ENCODE results near the gene RAB18.
"Not testable (repeated sequence)": the region's sequence is repeated elsewhere in the genome, so short reads cannot be mapped to it uniquely, and the experiment has no call there.

RAB18 gene

DNA sequence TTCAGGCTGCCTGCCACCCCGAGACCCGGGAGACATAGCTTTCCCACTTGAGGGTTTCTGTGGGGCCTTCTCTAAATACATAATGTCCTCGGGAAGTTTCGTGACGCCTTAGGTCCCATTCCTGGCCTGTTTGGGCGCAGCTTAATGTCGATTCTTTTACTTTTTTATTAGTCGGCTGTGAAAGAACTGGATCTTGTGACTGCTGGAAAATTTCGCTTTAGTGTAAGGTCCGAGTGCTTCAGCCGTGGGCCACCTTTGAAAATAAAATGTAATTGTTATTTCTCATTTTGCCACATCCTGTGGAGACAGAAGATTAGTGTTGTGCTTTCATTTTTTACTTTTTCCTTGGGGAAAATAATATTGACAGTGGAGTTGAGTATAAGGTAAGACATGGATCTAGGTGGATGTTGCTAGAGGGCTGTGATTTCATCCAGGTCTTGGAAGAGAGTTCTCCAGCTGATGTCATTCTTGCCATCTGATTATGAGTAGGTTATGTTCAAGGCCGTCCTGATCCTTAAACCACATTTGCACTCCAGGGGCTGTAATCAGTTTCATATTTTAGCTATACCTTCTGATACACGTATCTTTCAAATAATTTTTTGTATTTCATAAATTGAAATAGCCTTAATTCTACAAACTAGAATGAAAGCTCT, 830 bp downstream of the RAB18 start:
- DNase-seq (ENCODE audit: low read depth) = no peak

DNA sequence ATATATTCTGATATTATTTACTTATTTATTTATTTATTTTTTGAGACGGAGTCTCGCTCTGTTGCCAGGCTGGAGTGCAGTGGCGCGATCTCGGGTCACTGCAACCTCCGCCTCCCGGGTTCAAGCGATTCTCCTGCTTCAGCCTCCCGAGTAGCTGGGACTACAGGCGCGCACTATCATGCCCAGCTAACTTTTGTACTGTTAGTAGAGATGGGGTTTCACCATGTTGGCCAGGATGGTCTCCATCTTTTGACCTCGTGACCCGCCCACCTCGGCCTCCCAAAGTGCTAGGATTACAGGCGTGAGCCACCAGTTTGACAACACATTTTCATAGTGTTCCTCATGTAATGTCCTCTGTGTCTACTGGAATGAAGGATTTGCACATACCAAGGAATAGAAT, 1.4 kb downstream of the RAB18 start:
- not testable (repeated sequence) for DNase-seq (ENCODE audit: low read depth)

DNA sequence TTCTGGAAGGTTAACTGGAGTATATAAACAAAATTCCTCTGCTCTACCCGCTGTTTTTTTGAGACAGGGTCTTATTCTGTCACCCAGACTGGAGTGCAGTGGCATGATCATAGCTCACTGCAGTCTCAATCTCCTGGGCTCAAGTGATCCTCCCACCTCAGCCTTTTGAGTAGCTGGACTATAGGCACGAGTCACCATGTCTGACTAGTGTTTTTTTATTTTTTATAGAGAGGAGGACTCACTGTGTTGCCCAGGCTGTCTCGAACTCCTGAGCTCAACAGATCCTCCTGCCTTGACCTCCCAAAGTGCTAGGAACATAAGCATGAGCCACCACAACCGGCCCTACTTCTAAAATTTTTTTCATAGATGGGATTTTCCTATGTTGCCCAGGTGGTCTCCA, 2.2 kb downstream of the RAB18 start:
- DNase-seq (ENCODE audit: low read depth) = no peak

DNA sequence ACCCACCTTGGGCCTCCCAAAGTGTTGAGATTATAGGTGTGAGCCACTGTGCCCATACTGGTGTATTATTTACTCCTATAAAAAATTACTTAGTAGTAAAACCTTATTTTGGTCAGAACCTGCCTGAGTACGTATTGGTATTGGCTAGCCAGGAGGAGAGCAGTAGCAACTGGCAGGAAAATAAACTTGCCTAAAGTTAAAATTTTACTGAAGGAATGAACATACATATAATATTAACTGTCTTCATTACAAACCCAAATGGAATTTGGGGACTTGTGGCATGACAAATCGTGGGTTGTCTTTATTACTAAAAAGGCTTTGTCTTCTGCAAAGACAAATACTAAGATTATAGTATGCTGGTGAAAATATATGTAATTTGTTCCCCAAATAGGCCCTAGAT, 8.4 kb downstream of the RAB18 start:
- no peak for DNase-seq (ENCODE audit: low read depth)

DNA sequence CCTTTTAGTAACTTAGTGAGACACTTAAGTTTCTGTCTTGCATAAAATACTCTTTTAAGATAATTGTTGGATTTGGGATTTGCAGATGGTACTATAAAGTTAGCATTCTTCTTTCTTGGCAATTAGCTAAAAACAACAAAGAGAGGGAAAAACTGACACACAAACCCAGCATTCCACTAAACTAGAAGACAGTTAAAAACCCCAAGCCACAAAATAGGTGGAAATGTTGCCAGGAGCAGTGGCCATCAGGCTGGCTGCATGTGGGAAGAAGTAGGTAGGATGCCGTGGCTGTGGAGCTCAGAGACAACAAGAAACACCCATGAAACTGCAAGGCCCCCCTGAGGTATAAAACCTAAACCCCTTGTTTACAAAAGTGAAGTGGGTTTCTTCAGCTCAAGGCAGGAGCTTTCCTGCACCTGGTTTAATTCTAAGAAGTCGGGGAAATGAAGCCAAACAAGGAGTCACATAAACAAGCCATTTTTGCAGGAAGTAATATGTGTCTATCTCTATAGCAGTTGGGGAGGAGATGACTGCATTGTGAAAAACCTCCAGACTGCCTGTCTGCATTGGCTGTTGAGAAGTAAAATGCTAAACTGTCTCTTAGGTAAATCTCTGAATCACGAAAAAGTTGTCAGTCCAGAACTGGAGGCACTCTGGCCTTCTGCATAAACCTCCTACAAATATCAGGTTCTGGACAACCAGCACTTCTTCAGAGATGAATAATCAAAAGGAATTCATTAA, 9.5 kb downstream of the RAB18 start:
- no peak for DNase-seq (ENCODE audit: low read depth)

DNA sequence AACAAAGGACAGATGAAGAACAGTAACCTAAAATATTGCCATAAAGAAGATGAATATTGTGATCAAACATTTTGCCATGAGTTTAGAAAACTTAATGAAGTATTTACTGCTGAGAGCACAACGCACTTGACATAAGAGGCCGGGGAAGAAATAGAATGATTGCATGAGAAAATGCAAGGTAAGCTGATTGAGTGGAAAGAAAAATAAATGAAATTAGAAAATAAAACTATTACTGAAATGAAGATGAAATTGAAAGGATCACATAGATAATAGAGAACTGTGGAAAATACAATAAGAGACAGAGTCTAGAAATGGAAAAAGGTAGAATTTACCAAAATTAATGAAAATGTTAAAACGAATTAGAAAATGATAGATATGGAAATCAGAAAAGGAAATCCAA, 10.1 kb downstream of the RAB18 start:
- DNase-seq (ENCODE audit: low read depth) = no peak

DNA sequence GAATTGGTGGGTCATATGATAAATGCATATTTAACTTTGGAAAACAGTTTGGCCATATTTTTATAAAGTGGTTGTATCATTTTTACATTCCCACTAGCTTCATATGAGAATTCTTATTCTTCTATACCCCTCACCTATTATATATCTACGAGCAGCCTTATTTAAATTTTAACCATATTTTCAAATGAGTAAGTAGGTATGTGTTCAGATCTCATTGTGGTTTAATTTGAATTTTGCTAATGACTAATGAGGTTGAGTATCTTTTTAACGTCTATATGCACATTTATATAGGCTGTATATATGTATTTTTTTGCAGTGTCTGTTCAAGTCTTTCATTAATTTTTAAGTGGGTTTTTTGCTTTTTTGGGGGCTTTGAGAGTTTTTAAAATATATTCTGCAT, 14.2 kb downstream of the RAB18 start:
- DNase-seq (ENCODE audit: low read depth) = no peak

DNA sequence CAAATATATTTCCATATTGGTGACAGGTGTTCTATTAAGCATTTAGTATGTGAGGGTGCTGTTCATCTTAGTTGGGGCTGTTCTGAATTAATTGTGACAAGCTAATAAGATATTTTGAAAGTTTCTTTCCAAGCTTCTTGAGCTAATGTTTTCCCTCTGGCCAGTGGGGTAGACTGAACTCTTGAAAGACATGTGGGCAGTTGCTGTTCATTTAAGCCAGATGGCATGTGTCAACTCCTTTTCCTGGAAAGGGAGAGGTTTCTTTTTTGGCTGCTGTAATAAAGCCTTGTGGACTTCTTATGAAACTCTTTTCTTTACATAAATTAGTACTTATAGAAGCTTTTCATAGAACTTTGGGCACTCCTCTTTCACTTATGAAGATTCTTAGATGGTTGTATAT, 21.7 kb downstream of the RAB18 start:
- DNase-seq (ENCODE audit: low read depth) = no peak

DNA sequence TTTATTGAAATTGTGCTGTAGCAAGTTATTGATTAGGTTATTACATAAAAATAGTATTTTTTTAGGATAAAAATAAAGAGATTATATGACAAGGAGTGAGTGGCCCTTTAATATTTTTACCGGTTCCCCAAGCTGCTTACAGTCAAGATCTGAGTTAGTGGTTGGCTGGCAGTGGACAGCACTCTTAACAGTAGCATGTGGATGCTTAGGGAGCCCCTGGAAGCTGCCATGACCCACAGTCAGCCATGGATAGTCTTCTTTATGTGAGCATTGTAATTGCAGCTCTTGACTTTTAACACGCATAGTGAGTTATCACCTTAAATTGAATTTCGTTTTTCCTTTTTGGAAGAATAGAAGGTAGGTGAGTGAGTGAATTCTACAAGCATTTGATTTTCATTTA, 22.1 kb downstream of the RAB18 start:
- DNase-seq (ENCODE audit: low read depth) = no peak

DNA sequence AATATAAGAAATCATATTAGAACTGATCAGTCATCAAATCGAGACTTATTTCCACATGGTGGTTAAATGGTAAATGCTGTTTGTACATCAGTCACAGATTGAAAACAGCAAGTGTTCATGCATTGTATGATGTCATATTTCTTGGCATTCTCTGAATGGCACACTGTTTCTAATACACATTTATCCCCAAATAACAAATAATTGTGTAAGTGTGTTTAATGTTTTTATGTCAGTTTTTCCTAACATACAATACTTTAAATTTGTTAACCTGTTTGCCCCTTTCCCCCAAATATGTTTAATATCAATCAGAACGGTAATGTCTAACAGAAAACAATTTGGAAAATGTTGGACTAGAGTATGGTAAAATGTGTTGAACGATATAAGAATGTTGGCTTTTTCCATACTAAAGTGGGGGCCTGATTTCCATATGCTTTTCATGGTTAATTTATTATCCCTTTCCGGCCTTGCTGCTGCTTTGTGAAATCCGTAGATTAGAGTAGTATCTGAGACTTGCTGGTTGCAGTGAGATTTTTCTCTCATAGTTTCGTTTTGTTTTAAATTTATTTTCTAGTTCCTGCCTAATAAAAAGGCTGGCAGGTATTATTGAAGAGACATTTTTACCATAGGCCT, 23.7 kb downstream of the RAB18 start:
- DNase-seq (ENCODE audit: low read depth) = no peak

DNA sequence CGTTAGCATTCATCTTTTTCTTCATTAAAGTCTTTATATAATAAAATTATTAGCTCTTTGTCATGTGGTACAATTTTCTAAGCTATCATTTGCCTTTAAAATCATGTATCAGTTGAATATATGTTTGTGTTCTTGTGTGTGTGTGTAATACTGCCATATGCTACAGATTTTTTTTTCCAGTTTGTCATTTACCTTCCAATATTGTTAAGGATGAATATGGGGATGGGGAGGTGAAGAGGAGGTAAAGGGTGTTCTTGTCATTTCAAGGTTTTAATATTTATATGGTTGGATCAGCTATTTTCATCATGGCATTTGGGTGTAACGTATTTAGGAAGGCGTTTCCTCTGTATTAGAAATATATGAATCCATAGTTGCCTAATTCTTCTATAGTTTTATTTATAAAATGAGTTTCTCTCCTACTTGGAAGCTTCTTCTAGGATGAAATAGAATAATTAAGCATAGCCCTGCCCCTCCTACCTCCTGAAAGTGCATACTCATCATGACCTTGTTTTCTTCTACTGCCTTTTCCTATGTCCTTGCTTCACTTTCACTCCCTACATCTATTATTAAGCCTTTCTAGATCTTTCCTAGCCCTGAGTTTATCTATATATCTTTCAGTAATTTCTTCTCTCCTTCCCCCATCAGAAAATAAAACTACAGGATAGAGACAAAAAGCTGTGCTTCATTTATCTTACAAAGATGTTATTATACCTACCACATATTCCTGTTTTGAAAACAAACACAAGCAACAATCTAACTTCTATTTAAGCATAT, 25.1 kb downstream of the RAB18 start:
- no peak for DNase-seq (ENCODE audit: low read depth)

DNA sequence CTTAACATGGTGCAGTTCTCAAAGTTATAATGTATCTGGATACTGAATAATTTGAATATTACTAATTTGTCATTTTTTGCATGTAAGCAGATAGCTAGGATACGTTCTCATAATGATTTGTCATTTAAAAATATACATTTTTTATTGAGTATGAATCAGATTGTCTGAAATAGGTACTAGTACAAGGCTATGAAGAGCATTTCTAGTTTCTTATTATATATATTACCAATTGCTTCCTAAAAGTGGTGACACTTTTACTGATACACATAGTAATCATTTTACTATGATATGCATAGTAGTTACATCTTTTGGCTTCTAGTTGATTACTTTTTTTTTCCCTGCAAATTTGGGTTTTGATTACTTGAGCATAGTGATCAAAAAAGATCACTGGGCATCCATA, 26.4 kb downstream of the RAB18 start:
- no peak for DNase-seq (ENCODE audit: low read depth)

DNA sequence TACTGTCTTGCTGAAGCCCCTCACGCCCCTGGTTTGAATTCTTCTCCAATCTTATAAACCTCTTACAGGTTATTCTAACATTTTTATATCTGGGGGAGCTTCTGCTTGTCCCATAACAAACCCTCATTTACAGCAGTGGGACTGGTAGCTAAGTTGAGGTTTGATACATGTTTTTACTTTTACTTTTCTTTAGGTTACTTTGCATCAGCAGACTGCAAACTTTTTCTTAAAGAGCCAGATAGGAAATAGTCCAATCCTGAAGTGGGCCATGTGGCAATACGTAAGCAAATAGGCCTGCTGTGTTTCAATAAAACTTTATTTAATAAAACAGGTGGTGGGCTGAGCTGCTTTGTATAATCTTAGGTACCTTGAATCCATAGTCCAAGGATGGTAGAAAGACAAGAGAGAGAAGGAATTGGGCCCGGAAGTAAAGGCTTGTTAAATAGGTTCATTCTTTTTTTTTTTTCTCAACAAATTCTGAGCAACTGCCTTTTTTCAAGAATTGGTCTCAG, 27.3 kb downstream of the RAB18 start:
- no peak for DNase-seq (ENCODE audit: low read depth)

DNA sequence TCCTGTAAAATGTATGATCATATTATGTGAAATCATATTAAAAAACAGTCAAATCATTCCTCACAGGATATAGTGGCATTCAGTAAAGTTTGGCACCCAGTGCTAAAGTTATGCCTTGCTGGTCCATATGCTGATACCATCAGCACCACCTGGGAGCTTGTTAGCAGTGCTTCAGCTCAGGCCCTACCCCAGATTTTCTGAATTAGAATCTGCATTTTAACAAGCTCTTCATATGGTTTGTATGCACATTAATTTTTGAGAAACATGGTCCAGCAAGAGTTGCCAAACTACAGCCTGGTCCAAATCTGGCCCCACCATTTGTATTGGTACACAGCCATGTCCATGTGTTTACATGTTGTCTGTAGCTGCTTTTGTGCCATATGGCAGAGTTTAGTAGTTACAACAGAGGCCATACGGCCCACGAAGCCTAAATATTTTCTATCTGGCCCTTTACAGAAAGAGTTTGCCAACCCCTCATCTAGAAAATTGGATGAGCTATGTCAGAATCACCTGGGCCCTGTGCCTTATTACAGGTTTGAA, 30.1 kb downstream of the RAB18 start:
- DNase-seq (ENCODE audit: low read depth) = no peak

DNA sequence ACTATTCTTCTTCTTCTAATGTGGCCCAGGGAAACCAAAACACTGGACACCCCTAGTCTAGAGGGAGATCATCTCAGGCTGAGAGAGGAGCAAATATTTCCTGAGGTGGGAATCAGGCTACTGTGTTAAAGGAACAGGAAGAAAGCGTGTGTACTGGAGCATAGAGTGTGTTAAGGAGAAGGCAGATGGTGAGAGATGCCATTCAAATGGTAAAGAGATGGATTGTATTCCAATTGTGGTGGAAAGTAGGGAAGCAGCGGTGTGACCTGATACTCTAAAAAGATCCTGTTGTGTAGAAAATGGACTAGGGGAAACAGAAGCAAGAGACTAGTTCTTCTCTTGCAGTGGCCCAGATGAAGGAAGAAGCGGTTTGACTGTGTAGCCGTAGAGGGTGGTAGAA, 31.2 kb downstream of the RAB18 start:
- no peak for DNase-seq (ENCODE audit: low read depth)

DNA sequence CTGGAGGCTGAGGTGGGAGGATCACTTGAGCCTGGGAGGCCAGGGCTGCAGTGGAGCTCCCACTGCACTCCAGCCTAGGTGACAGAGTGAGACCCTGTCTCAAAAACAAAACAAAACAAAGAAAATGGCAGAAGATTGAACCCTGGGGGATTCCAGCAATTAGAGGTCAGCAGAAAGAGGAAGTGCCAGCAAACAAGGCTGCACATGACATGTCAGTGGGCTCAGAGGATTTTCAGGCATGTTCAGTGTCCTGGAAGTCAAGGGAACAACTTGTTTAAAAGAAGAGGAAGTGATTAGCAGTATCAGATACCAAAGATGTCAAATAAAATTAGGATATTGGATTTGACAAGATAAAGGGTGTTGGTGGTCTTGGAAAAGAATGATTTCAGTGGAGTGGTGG, 32.3 kb downstream of the RAB18 start:
- peak; percentile 24 for DNase-seq (ENCODE audit: low read depth)

DNA sequence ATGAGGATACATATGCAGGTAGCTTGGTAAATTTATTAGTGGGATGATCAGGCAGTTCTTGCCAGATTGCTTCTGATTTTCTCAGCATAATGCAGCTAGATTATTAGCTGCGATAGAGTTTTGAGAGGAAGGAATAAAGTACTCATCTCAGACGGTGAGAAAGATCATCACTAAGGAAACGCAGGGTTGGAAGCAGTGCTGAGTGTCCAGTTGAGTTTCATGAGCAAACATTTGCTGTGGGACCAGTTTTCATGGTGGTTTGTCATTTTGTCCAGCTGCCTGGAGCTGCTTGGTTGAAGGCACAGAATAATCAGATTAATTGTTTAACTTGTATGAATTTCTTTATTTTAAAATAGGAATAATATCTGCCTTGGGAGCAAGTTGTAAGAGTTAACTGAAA, 33.1 kb downstream of the RAB18 start:
- no peak for DNase-seq (ENCODE audit: low read depth)

DNA sequence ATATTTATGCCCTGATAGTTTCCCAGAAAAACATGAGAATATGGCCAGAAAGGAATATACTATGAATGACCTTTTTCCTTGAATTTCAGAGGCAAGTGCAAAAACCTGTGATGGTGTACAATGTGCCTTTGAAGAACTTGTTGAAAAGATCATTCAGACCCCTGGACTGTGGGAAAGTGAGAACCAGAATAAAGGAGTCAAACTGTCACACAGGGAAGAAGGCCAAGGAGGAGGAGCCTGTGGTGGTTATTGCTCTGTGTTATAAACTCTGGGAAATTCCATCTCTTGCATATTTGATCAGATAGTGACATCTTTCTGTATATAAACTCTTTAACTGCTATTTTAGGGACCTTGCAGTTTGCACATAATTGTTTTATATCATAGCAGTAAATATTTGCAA, 33.7 kb downstream of the RAB18 start:
- no peak for DNase-seq (ENCODE audit: low read depth)

DNA sequence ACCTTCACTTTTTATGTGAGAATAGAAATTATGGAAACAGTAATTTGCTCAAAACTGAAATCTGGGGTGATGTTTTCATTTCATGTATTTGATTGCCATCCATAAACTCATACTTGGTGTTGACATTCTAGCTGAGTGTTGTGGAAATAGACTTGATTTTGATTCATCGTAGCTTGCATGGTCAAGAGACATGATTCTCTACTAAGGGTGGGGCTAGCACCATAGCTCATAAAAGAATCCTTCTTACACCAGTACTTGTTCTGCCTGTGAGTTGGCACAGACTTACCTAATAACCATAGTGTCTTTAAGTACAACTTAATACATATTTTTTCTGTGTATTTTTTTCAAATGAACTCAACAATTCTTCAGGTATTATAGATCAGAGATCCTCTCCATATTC, 36.6 kb downstream of the RAB18 start:
- no peak for DNase-seq (ENCODE audit: low read depth)

DNA sequence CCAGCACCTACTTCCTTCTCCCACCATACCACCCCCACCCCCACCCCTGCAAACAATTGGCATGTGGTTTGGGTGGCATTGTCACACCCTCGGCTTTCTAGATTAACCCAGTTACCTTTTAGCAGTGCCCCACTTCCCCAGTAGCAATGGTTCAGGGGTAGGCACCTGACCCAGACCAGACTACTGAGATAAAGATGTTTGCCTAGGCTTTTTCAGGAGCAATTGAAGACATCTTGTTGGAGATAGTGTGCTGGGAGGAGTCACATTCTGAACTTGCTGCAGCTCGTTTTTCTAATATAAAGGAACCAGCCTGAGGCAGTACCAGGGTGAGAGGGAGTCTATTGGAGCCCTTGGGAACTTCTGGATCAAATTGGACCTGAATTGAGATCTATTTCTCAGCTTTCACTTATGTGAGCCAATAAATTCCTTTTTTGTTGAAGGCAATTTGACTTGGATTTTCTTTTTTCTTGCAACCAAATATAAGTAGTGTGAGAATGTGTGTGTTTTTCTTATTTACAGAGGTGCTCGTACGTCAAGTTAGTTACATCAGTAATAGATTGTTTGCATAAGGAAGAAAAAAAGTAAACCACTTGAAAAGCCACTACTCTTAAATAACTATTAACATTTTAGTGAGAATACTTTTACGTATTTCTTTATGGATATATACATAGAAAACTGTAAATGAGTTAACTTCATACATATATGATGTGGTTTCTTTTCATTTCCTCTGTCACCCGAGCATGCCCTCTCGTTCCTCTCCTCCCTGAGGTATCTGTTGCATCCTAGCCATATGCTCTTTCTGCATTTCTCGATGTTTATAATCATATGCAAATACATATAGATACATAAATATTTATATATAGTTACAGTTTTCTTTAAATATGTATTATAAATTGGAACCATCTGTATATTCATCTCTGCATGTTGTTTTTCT, 38.0 kb downstream of the RAB18 start:
- no peak for DNase-seq (ENCODE audit: low read depth)

DNA sequence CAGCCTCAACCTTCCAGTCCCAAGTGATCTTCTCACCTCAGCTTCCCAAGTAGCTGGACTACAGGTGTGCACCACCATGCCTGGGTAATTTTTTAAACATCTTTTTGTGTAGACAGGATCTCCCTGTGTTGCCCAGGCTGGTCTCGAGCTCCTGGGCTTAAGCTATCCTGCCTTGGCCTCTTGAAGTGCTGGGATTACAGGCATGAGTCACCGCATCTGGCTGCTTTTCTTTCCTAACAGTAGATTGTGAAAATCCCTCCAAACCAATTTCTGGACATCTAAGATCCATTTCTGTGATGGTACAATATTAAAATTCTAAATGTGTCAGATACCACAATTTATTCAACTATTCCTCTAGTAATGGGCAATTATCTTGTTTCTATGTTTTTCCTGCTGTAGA, 38.7 kb downstream of the RAB18 start:
- no peak for DNase-seq (ENCODE audit: low read depth)

Data from CMK (cell line).